SK-N-SH (cell line): ENCODE measurements around the gene SLC6A13. TPM values are rescaled to one million over a fixed set of nuclear protein-coding genes. Genes with fewer than 3 reads are reported as not detected.

ENCODE experiments used
- CTCF ChIA-PET: fragments of 300-600, 350-600 bp; formaldehyde crosslinking; extraction: SDS; loops from one replicate; lab custom pipeline; 2021; lab: Yijun Ruan, JAX
- POLR2A ChIA-PET: fragments of 350-600 bp; sonication (Branson Sonifier 250); formaldehyde crosslinking; extraction: SDS; loops from one replicate; lab custom pipeline; 2020; ENCODE audit warnings: antibody characterized with exemption, inconsistent platforms; lab: Yijun Ruan, JAX
- DNase-seq: peaks from one replicate; pipeline ENCODE4 v3.0.0; 2012
- H2AFZ ChIP-seq: fragments of 200-600 bp; sonication (generic); 2 replicates; pipeline ENCODE4 v1.8.1; 2016; ENCODE audit warnings: antibody characterized with exemption, mild to moderate bottlenecking, low read depth
- H3F3A ChIP-seq: fragments of 200-600 bp; sonication (generic); replicated peaks from 2 replicates; pipeline ENCODE3; 2016; ENCODE audit warnings: antibody characterized with exemption, mild to moderate bottlenecking; ENCODE audit not compliant: insufficient read depth
- H3K27ac ChIP-seq, 2 experiments: fragments of 200-500 bp in 1 of 2; fragments of 200-600 bp in 1 of 2; sonication (Bioruptor generic) in 1 of 2; sonication (generic), shearing (Covaris generic) in 1 of 2; 2 replicates each; pipeline versions ENCODE4 v1.5.1 to v1.6.1; 2014 to 2016; ENCODE audit warnings: low read depth in 2 of 2, inconsistent platforms in 1 of 2, low read length in 1 of 2, mild to moderate bottlenecking in 1 of 2, mixed read lengths in 1 of 2
- H3K27me3 ChIP-seq: fragments of 200-600 bp; sonication (generic), shearing (Covaris generic); 2 replicates; pipeline ENCODE4 v1.6.1; 2016; ENCODE audit warnings: mixed run types; ENCODE audit not compliant: insufficient read depth
- H3K36me3 ChIP-seq, 2 experiments: fragments of 200-500 bp in 1 of 2; fragments of 200-600 bp in 1 of 2; sonication (Bioruptor generic) in 1 of 2; sonication (generic) in 1 of 2; replicated peaks in 1 of 2; 2 replicates each; pipeline versions ENCODE3 to v1.5.1; 2014 to 2016; ENCODE audit warnings: low read length in 1 of 2, mild to moderate bottlenecking in 1 of 2; ENCODE audit not compliant: insufficient read depth in 2 of 2, control insufficient read depth in 1 of 2
- H3K4me1 ChIP-seq, 2 experiments: fragments of 200-500 bp in 1 of 2; fragments of 200-600 bp in 1 of 2; sonication (Bioruptor generic) in 1 of 2; sonication (generic), shearing (Covaris generic) in 1 of 2; 2 replicates each; pipeline versions ENCODE4 v1.5.1 to v1.6.1; 2014 to 2016; ENCODE audit warnings: low read depth in 1 of 2, low read length in 1 of 2, mixed run types in 1 of 2; ENCODE audit not compliant: insufficient read depth in 2 of 2, control insufficient read depth in 1 of 2
- H3K4me2 ChIP-seq: fragments of 200-600 bp; sonication (generic), shearing (Covaris generic); 2 replicates; pipeline ENCODE4 v1.6.1; 2017; ENCODE audit warnings: mixed run types
- H3K4me3 ChIP-seq, 2 experiments: fragments of 200-500 bp in 1 of 2; fragments of 200-600 bp in 1 of 2; sonication (Bioruptor generic) in 1 of 2; sonication (generic), shearing (Covaris generic) in 1 of 2; 2 replicates each; pipeline versions ENCODE4 v1.5.1 to v1.8.1; 2014 to 2016; ENCODE audit warnings: low read depth in 2 of 2, inconsistent platforms in 1 of 2, low read length in 1 of 2, mild to moderate bottlenecking in 1 of 2, mixed read lengths in 1 of 2, moderate library complexity in 1 of 2
- H3K79me2 ChIP-seq: fragments of 200-600 bp; sonication (generic); 2 replicates; pipeline ENCODE4 v1.8.1; 2017; ENCODE audit warnings: mild to moderate bottlenecking; ENCODE audit not compliant: insufficient read depth
- H3K9ac ChIP-seq: fragments of 200-600 bp; sonication (generic); 2 replicates; pipeline ENCODE4 v1.6.1; 2017; ENCODE audit warnings: mixed run types
- H3K9me2 ChIP-seq: fragments of 200-600 bp; sonication (generic); 2 replicates; pipeline ENCODE4 v1.6.1; 2017; ENCODE audit warnings: mixed run types
- H3K9me3 ChIP-seq: fragments of 200-600 bp; sonication (generic); 2 replicates; pipeline ENCODE4 v1.6.1; 2017; ENCODE audit warnings: mixed run types, mild to moderate bottlenecking, moderate library complexity
- H4K20me1 ChIP-seq: fragments of 200-600 bp; sonication (generic); 2 replicates; pipeline ENCODE4 v1.6.1; 2017; ENCODE audit warnings: mild to moderate bottlenecking, mixed run types; ENCODE audit not compliant: insufficient read depth
- ELF1 ChIP-seq: IDR thresholded peaks from 2 replicates; pipeline ENCODE4 v1.4.0; 2012
- EZH2phosphoT487 ChIP-seq: fragments of 200-600 bp; sonication (generic); IDR thresholded peaks from 2 replicates; pipeline ENCODE4 v1.6.1; 2017; ENCODE audit warnings: low read depth, mixed run types, mild to moderate bottlenecking, antibody characterized with exemption, moderate library complexity, borderline replicate concordance
- FOSL2 ChIP-seq: IDR thresholded peaks from 2 replicates; pipeline ENCODE4 v1.4.0; 2012; ENCODE audit warnings: low read depth, mild to moderate bottlenecking, moderate library complexity, borderline replicate concordance
- FOXM1 ChIP-seq: IDR thresholded peaks from 2 replicates; pipeline ENCODE4 v1.4.0; 2012; ENCODE audit warnings: low read depth, mild to moderate bottlenecking
- MEF2A ChIP-seq: IDR thresholded peaks from 2 replicates; pipeline ENCODE4 v1.4.0; 2012; ENCODE audit warnings: low read depth, borderline replicate concordance
- MXI1 ChIP-seq: IDR thresholded peaks from 2 replicates; pipeline ENCODE4 v1.6.1; 2012; ENCODE audit warnings: mild to moderate bottlenecking, low read depth, low read length, improper control_type of control experiment
- NFIC ChIP-seq: IDR thresholded peaks from 2 replicates; pipeline ENCODE4 v1.4.0; 2012; ENCODE audit warnings: borderline replicate concordance
- PBX3 ChIP-seq: IDR thresholded peaks from 2 replicates; pipeline ENCODE4; 2012
- POLR2AphosphoS5 ChIP-seq: IDR thresholded peaks from 2 replicates; pipeline ENCODE4 v1.6.1; 2012; ENCODE audit warnings: low read depth, low read length
- RAD21 ChIP-seq: IDR thresholded peaks from 2 replicates; pipeline ENCODE4 v1.6.1; 2012; ENCODE audit warnings: mild to moderate bottlenecking, low read length
- REST ChIP-seq: IDR thresholded peaks from 2 replicates; pipeline ENCODE4 v1.6.1; 2012; ENCODE audit warnings: mild to moderate bottlenecking, low read depth, low read length, moderate library complexity
- RXRA ChIP-seq: IDR thresholded peaks from 2 replicates; pipeline ENCODE4 v1.4.0; 2012; ENCODE audit warnings: low read depth, mild to moderate bottlenecking, borderline replicate concordance
- TAF1 ChIP-seq: IDR thresholded peaks from 2 replicates; pipeline ENCODE4 v1.6.1; 2012; ENCODE audit warnings: low read depth, mild to moderate bottlenecking, low read length, moderate library complexity, borderline replicate concordance
- USF1 ChIP-seq: IDR thresholded peaks from 2 replicates; pipeline ENCODE4 v1.4.0; 2012; ENCODE audit warnings: low read depth, borderline replicate concordance
- YY1 ChIP-seq: IDR thresholded peaks from 2 replicates; pipeline ENCODE4 v1.4.0; 2012; ENCODE audit warnings: low read depth, mild to moderate bottlenecking
- WGBS: methylation state at CpG from one replicate; pipeline ENCODE4 v1.1.6; 2017; ENCODE audit warnings: low lambda C conversion rate; 5-methylcytosine and 5-hydroxymethylcytosine counted together
- polyA plus RNA-seq, 3 experiments: library from polyadenylated mRNA; depleted of rRNA; stranded (reverse); fragments of >200 nt; gene quantifications; 2 replicates each; pipeline ENCODE4 v1.2.3, GENCODE V29; 2012

Gene SLC6A13
- polyA plus RNA-seq, 1 of the 3 experiments (the other 2 are of a cell fraction) = 0.05 TPM

GRCh38 chr12:201361-201760 lies 61.3 kb downstream of the SLC6A13 start:
- Histone ChIP-seq H3K36me3 (no peaks in the 10 kb centered on the region), H3K27ac (no peak overlapping the region), H3F3A (peaks cover 5% of the 10 kb centered on the region), H2AFZ (no peak overlapping the region), H3K9me2 (no peaks in the 10 kb centered on the region), H3K4me3 (no peak overlapping the region), H3K4me2 (no peak overlapping the region), H3K27me3 (peaks cover 18% of the 10 kb centered on the region; the same call in 1 of the 2 replicates), H3K79me2 (no peaks in the 10 kb centered on the region), H3K9me3 (no peaks in the 10 kb centered on the region), H4K20me1 (no peaks in the 10 kb centered on the region), H3K4me1 (peaks cover 0 to 19% of the 10 kb centered on the region in 2 experiments; a peak in 2 of 4 replicates), H3K9ac (no peak overlapping the region)
- no peak for DNase-seq
- TF ChIP-seq POLR2AphosphoS5 = no peak
- no peak for TF ChIP-seq EZH2phosphoT487
- TF ChIP-seq FOSL2 = no peak
- TF ChIP-seq YY1 = no peak
- no peak for TF ChIP-seq MXI1
- TF ChIP-seq TAF1 = no peak
- TF ChIP-seq PBX3 = no peak
- WGBS = 79% methylated on average over 8 of the region's 8 CpGs
- ChIA-PET CTCF (interaction anchor here (1.5 to 6.9 kb wide), 2 partner anchors 12 to 18 kb away, joined by 5 to 43 read pairs; no protein-coding TSS in a partner anchor), POLR2A (no interaction called here)

GRCh38 chr12:198705-199104 lies 63.9 kb downstream of the SLC6A13 start:
- H3K27me3 ChIP-seq = peaks cover 11% of the 10 kb centered on the region
- no peak overlapping the region for H3K4me3 ChIP-seq
- no peaks in the 10 kb centered on the region for H3K36me3 ChIP-seq
- TF ChIP-seq POLR2AphosphoS5 = no peak
- TF ChIP-seq ELF1 = no peak
- no peak for TF ChIP-seq TAF1
- TF ChIP-seq RXRA = no peak
- no peak for TF ChIP-seq PBX3
- TF ChIP-seq USF1 = no peak
- TF ChIP-seq REST = no peak
- no peak for TF ChIP-seq NFIC
- TF ChIP-seq MXI1 = no peak
- TF ChIP-seq FOXM1 = no peak
- no peak for TF ChIP-seq RAD21
- TF ChIP-seq MEF2A = no peak
- peak overlapping the region; percentile 65; the same call in 1 of the 2 replicates for H3K4me2 ChIP-seq
- CTCF ChIA-PET = interaction anchor here (0.6 to 6.9 kb wide), 8 partner anchors 10 to 47 kb away, joined by 3 to 43 read pairs (median 4); no protein-coding TSS in a partner anchor
- peaks cover 0 to 16% of the 10 kb centered on the region in 2 experiments; a peak in 2 of 4 replicates for H3K4me1 ChIP-seq
- no peaks in the 10 kb centered on the region for H3K9me2 ChIP-seq
- no peak for DNase-seq
- H4K20me1 ChIP-seq = no peaks in the 10 kb centered on the region
- no peak overlapping the region for H2AFZ ChIP-seq
- POLR2A ChIA-PET = interaction anchor here (1.0 kb wide), 1 partner anchor 13 kb away, joined by 4 read pairs; no protein-coding TSS in a partner anchor
- 32% methylated on average over 7 of the region's 9 CpGs for WGBS
- no peak overlapping the region for H3K9ac ChIP-seq
- H3K27ac ChIP-seq = no peak overlapping the region
- H3K9me3 ChIP-seq = no peaks in the 10 kb centered on the region
- H3K79me2 ChIP-seq = no peaks in the 10 kb centered on the region
- H3F3A ChIP-seq = peaks cover 5% of the 10 kb centered on the region
